GM10266 (cell line): ENCODE measurements around the gene MUC16.
"Not testable (repeated sequence)": the region's sequence is repeated elsewhere in the genome, so short reads cannot be mapped to it uniquely, and the experiment has no call there.

Experiments
- DNase-seq: peaks from one replicate; pipeline ENCODE4 v3.0.0; 2012; ENCODE audit errors: extremely low spot score
- TF ChIP-seq, protein P1 (sequence below): IDR thresholded peaks from 2 replicates; pipeline ENCODE4 v1.5.1; 2012; ENCODE audit warnings: mild to moderate bottlenecking, low read depth; ENCODE audit not compliant: control insufficient read depth, insufficient read depth; ENCODE audit errors: missing control alignments

MUC16 gene

GRCh38 chr19:9009935-9010651, at the start of gene MUC16:
Gene MUC16 (minus strand): TSS chr19:9010409.
- TF ChIP-seq, protein P1, sequence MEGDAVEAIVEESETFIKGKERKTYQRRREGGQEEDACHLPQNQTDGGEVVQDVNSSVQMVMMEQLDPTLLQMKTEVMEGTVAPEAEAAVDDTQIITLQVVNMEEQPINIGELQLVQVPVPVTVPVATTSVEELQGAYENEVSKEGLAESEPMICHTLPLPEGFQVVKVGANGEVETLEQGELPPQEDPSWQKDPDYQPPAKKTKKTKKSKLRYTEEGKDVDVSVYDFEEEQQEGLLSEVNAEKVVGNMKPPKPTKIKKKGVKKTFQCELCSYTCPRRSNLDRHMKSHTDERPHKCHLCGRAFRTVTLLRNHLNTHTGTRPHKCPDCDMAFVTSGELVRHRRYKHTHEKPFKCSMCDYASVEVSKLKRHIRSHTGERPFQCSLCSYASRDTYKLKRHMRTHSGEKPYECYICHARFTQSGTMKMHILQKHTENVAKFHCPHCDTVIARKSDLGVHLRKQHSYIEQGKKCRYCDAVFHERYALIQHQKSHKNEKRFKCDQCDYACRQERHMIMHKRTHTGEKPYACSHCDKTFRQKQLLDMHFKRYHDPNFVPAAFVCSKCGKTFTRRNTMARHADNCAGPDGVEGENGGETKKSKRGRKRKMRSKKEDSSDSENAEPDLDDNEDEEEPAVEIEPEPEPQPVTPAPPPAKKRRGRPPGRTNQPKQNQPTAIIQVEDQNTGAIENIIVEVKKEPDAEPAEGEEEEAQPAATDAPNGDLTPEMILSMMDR = no peak
- DNase-seq = no peak

DNA sequence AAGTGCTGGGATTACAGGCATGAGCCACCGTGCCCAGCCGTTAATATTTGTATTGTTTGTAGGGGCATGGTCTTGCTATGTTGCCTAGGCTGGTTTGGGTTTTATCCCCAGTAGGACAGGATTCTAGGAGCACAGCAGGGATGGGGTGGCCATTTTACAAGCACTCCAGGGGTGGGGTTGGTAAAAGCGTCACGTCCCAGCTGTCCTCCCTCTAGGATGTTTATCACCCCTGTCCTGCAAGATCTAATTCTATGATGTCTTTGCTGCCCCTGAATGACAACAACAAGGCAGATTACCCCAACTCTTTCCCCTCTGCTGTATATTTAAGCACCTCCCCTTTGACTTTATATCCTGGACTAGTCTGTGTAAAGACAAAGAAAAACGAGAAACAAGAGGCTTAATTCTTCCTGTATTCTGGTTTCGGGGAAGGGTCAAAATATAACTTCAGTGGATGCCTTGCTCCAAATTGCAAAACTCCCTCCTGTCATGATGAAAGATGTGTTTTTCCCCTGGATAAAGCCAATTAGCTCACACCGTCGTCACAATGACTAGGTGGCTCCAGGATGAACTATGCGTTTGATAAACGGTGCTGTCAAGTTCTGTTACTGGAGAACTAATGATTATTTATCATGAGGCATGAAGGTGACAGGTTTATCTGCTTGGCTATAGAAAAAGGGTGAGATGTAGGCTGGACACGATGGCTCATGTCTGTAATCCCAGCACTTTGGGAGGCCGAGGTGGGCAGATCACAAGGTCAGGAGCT, 48.9 kb upstream of the MUC16 start:
- DNase-seq = no peak
- TF ChIP-seq, protein P1 = no peak

- TF ChIP-seq, protein P1 = no peak
These were observed 47.5 kb upstream of the MUC16 start for GRCh38 chr19:9057505-9058258.

DNA sequence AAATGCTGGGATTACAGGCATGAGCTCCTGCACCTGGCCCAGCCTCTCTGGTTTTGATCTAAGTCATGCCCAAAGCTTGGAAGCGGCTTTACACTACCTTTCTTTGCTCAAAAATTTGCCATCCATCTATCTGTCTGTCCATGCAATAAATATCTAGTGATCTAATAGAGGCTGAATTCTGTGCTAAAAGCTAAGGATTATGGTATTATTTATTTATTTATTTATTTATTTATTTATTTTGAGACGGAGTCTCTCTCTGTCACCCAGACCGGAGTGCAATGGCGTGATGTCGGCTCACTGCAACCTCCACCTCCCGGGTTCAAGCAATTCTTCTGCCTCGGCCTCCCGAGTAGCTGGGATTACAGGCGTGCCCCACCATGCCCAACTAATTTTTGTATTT, 45.9 kb upstream of the MUC16 start:
- DNase-seq = not testable (repeated sequence)

More at GRCh38 chr19:9057505-9058258, 47.5 kb upstream of the MUC16 start:
- DNase-seq = no peak

- TF ChIP-seq, protein P1 = no peak
- DNase-seq = no peak
These were observed 44.6 kb upstream of the MUC16 start for GRCh38 chr19:9054765-9055164.

- no peak for DNase-seq
- TF ChIP-seq, protein P1 = no peak
These were observed 44.0 kb upstream of the MUC16 start for GRCh38 chr19:9054207-9054606.

DNA sequence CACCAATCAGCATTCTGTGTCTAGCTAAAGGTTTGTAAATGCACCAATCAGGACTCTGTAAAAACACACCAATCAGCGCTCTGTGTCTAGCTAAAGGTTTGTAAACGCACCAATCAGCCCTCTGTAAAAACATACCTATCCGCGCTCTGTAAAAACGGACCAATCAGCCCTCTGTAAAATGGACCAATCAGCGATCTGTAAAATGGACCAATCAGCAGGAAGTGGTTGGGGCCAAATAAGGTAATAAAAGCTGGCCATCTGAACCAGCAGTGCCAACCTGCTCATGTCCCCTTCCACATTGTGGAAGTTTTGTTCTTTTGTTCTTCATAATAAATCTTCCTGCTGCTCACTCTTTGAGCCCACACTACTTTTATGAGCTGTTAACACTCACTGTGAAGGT, 43.5 kb upstream of the MUC16 start:
- not testable (repeated sequence) for DNase-seq

GRCh38 chr19:9052894-9053293, 42.7 kb upstream of the MUC16 start:
- TF ChIP-seq, protein P1 = no peak
- no peak for DNase-seq
